Left ventricle myocardium inferior (tissue), 1 donor: Measurements from ENCODE around the gene PXYLP1. TPM values are rescaled to one million over a fixed set of nuclear protein-coding genes. Genes with fewer than 3 reads are reported as not detected.

Experiments used
- DNase-seq: peaks from one replicate; pipeline ENCODE4 v3.0.0-alpha.2; 2020
- H3K27ac ChIP-seq: fragments of 200-600 bp; replicated peaks from 2 replicates; pipeline ENCODE4 v1.8.0; 2021
- H3K27me3 ChIP-seq: fragments of 200-600 bp; 2 replicates; pipeline ENCODE4 v1.8.0; 2021; ENCODE audit warnings: low read depth
- H3K36me3 ChIP-seq: fragments of 200-600 bp; 2 replicates; pipeline ENCODE4 v1.8.0; 2021
- H3K4me1 ChIP-seq: fragments of 200-600 bp; 2 replicates; pipeline ENCODE4 v1.8.0; 2021
- H3K4me3 ChIP-seq: fragments of 200-600 bp; 2 replicates; pipeline ENCODE4 v1.8.0; 2021; ENCODE audit warnings: mild to moderate bottlenecking, moderate library complexity
- H3K9me3 ChIP-seq: fragments of 200-600 bp; replicated peaks from 2 replicates; pipeline ENCODE4 v1.8.0; 2021
- CTCF ChIP-seq: fragments of 200-600 bp; IDR thresholded peaks from 2 replicates; pipeline ENCODE4 v1.8.0; 2021; ENCODE audit warnings: antibody characterized with exemption, mild to moderate bottlenecking, borderline replicate concordance
- intact Hi-C: fragments of 100-400 bp; cut with micrococcal nuclease; formaldehyde crosslinking; loops from one replicate; pipeline ENCODE4 v1.11.0; 2022
- total RNA-seq: library from RNA; stranded (reverse); fragmentation: NEBNext Ultra II Directional; extraction: Animal tissue kit (Norgen Biotek cat#: 25700); gene quantifications from one replicate; pipeline ENCODE4 v1.2.1, GENCODE V29; 2021
- donor health status: DM: no; HTN: yes; CAD: no; lungs with severe emphysema.

Gene PXYLP1
- total RNA-seq, 1 donor from 2014 or later, result 25.6 TPM

GRCh38 chr3:141236361-141236760 is 4.7 kb downstream of the PXYLP1 start:
- TF ChIP-seq CTCF, result no peak
- Histone ChIP-seq H3K27me3 (no peaks in the 10 kb centered on the region), H3K36me3 (peaks cover 6% of the 10 kb centered on the region), H3K4me1 (peaks cover 81% of the 10 kb centered on the region), H3K9me3 (no peaks in the 10 kb centered on the region), H3K4me3 (no peak overlapping the region), H3K27ac (peak overlapping the region; percentile 49)
- no peak for DNase-seq
- intact Hi-C loops, result no loop called here

GRCh38 chr3:141237701-141238521 is 6.3 kb downstream of the PXYLP1 start:
- H3K36me3 ChIP-seq, result peaks cover 6% of the 10 kb centered on the region
- no peaks in the 10 kb centered on the region for H3K27me3 ChIP-seq
- TF ChIP-seq CTCF, result no peak
- DNase-seq, result peak; percentile 76
- H3K4me3 ChIP-seq, result peak overlapping the region; percentile 5
- intact Hi-C loops, result no loop called here
- no peaks in the 10 kb centered on the region for H3K9me3 ChIP-seq
- peak overlapping the region; percentile 90 for H3K27ac ChIP-seq
- peaks cover 82% of the 10 kb centered on the region for H3K4me1 ChIP-seq

- Histone ChIP-seq H3K4me3 (no peak overlapping the region), H3K9me3 (no peaks in the 10 kb centered on the region), H3K27me3 (no peaks in the 10 kb centered on the region), H3K4me1 (peaks cover 74% of the 10 kb centered on the region), H3K27ac (peak overlapping the region; percentile 90), H3K36me3 (peaks cover 6% of the 10 kb centered on the region)
- no peak for DNase-seq
- intact Hi-C loops, result no loop called here
- no peak for TF ChIP-seq CTCF
These were observed 8.1 kb downstream of the PXYLP1 start for GRCh38 chr3:141239511-141240281.

- DNase-seq, result no peak
- Histone ChIP-seq H3K27me3 (no peaks in the 10 kb centered on the region), H3K4me3 (no peak overlapping the region), H3K36me3 (peaks cover 4% of the 10 kb centered on the region), H3K27ac (peak overlapping the region; percentile 90), H3K4me1 (peaks cover 77% of the 10 kb centered on the region), H3K9me3 (no peaks in the 10 kb centered on the region)
- TF ChIP-seq CTCF, result no peak
- intact Hi-C loops, result no loop called here
These were observed 8.7 kb downstream of the PXYLP1 start for GRCh38 chr3:141240286-141240685.

GRCh38 chr3:141240687-141241615 is 9.3 kb downstream of the PXYLP1 start:
- H3K27me3 ChIP-seq, result no peaks in the 10 kb centered on the region
- intact Hi-C loops, result no loop called here
- H3K4me3 ChIP-seq, result no peak overlapping the region
- H3K4me1 ChIP-seq, result peaks cover 83% of the 10 kb centered on the region
- H3K9me3 ChIP-seq, result no peaks in the 10 kb centered on the region
- peak overlapping the region; percentile 90 for H3K27ac ChIP-seq
- no peak for TF ChIP-seq CTCF
- no peak for DNase-seq
- H3K36me3 ChIP-seq, result no peaks in the 10 kb centered on the region
